Subcutaneous adipose tissue (tissue), 4 donors: ENCODE data around the gene KLF14. TPM values are rescaled to one million over a fixed set of nuclear protein-coding genes. Genes with fewer than 3 reads are reported as not detected.

Experiments used
- total RNA-seq, 4 donors: library from RNA; depleted of rRNA; stranded (reverse); fragments of >200 nt; gene quantifications; one replicate each; pipeline ENCODE4 v1.1.0, GENCODE V29; 2016

Gene KLF14
- total RNA-seq, 4 donors from 2014 or later = 0.33 to 0.94 (median 0.59) TPM

Other genes with a start within 250 kb of the KLF14 start
- gene MEST, start 242.1 kb downstream of the KLF14 start, total RNA-seq = 100 to 1,000 TPM in 3 of 4 donors, 10 to 100 TPM in 1; 63.6 to 527 (median 235) TPM
- 10 to 100 TPM in 3 of 4 donors, 1 to 10 TPM in 1; 8.3 to 23.8 (median 17.3) TPM for gene COPG2, start 65.5 kb downstream of the KLF14 start, total RNA-seq
- not detected for gene TSGA13, start 47.7 kb downstream of the KLF14 start, total RNA-seq